Measurements from ENCODE around the gene SLC8A3.

SLC8A3 gene

DNA sequence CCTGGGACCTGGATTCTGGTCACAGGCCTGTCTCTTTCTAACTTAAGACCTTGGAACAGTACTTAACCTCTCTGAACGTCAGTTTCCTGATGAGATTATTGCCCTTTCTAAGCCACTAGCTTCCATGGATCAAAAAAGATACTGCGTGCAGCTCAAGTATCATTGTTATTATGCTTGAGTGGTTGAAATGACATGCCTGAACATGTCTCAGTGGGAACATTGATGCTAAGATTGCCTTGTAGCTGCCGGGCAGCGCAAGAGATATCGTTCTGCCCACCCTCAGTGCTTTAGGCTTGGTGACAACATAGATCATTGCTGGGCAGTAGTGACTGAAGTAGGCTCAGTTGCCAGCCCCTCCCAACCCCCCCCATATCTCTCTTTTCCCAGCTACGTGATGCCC is 177.7 kb downstream of the SLC8A3 start:
- Mint-ChIP-seq H3K27ac (no peak overlapping the region), H3K27me3 (no peaks in the 10 kb centered on the region), H3K4me1 (ENCODE audit: low read depth) (peaks cover 33% of the 10 kb centered on the region), H3K9me3 (no peaks in the 10 kb centered on the region), H3K36me3 (ENCODE audit: low read depth) (no peaks in the 10 kb centered on the region), H3K4me3 (no peak overlapping the region)
- intact Hi-C loops (cut with micrococcal nuclease) = no loop called here

DNA sequence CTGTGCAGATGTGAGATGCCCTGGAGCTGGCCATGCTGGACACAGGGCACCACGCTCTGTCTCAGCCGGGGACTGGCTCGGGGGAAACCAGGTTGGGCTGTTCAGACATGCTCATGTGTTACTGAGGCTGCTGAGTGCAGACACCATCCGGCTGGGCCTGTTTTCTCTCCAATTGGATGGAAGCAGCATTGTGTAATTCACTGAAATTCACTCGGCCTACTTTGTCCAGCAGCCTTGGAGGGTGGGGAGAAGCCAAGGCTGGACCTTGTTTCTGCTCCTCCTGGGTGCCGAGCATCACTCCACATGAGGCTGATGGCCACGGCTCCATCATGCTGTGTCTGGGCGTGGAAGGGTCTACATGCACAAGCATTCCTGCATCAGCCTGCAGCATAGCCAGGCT is 178.8 kb downstream of the SLC8A3 start:
- no peak overlapping the region for H3K4me3 Mint-ChIP-seq
- H3K36me3 Mint-ChIP-seq (ENCODE audit: low read depth) = no peaks in the 10 kb centered on the region
- H3K27ac Mint-ChIP-seq = no peak overlapping the region
- H3K4me1 Mint-ChIP-seq (ENCODE audit: low read depth) = peaks cover 33% of the 10 kb centered on the region
- no peaks in the 10 kb centered on the region for H3K27me3 Mint-ChIP-seq
- intact Hi-C loops (cut with micrococcal nuclease) = no loop called here
- H3K9me3 Mint-ChIP-seq = no peaks in the 10 kb centered on the region

- no peaks in the 10 kb centered on the region for H3K27me3 Mint-ChIP-seq
- no peak overlapping the region for H3K4me3 Mint-ChIP-seq
- H3K4me1 Mint-ChIP-seq (ENCODE audit: low read depth) = peaks cover 23% of the 10 kb centered on the region
- H3K9me3 Mint-ChIP-seq = no peaks in the 10 kb centered on the region
- H3K27ac Mint-ChIP-seq = no peak overlapping the region
- intact Hi-C loops (cut with micrococcal nuclease) = no loop called here
- no peaks in the 10 kb centered on the region for H3K36me3 Mint-ChIP-seq (ENCODE audit: low read depth)
Measured at GRCh38 chr14:70008284-70009262, 180.2 kb downstream of the SLC8A3 start.

- Mint-ChIP-seq H3K36me3 (ENCODE audit: low read depth) (no peaks in the 10 kb centered on the region), H3K27ac (no peak overlapping the region), H3K4me3 (no peak overlapping the region), H3K9me3 (no peaks in the 10 kb centered on the region), H3K4me1 (ENCODE audit: low read depth) (peaks cover 11% of the 10 kb centered on the region), H3K27me3 (no peaks in the 10 kb centered on the region)
- intact Hi-C loops (cut with micrococcal nuclease) = no loop called here
Measured at GRCh38 chr14:70006699-70007098, 182.1 kb downstream of the SLC8A3 start.

DNA sequence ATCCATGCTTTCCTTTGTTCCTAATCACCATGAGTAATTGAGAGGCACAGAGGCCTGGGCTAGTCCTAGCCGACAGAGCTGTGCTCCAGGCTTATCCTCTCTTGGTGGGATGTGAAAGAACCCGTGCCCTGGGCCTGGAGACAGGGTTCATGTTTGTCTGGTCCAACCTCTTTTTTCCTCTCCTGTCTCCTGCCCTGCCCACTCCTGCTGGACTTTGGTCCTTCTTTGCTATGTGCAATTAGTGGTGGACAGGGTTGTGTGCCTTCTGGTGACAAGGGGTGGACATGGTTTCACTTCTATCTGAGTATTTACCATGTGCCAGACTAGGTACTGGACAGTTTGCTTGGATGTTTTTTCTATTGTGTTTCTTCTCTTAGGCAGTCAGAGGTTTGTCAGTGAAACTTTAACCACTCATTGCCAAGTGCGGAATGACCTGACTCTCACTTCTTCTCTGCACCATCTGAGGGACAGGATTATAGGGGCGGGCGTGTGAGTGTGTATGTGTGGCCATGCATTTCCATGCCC is 183.4 kb downstream of the SLC8A3 start:
- H3K4me1 Mint-ChIP-seq (ENCODE audit: low read depth) = peaks cover 11% of the 10 kb centered on the region
- intact Hi-C loops (cut with micrococcal nuclease) = no loop called here
- no peaks in the 10 kb centered on the region for H3K9me3 Mint-ChIP-seq
- H3K36me3 Mint-ChIP-seq (ENCODE audit: low read depth) = no peaks in the 10 kb centered on the region
- H3K27me3 Mint-ChIP-seq = no peaks in the 10 kb centered on the region
- no peak overlapping the region for H3K4me3 Mint-ChIP-seq
- H3K27ac Mint-ChIP-seq = no peak overlapping the region

DNA sequence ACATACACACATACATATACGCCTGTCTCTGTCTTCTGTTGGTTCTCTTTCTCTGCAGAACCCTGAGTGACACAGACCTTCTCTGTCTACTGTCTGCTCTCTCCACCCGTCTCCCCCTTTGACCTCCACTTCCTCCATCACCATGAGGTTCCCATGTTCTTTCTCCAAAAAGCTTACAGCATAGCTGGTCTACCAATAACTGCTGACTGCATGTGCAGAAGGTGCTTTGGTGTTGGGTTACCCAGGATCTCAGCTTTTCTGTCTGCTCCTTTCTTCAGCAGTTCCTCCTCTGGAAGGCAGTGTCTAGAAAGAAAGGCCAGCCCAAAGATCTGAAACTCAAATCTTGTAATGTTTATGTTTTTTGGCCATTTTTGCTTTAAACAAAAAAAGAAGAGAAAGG is 184.0 kb downstream of the SLC8A3 start:
- Mint-ChIP-seq H3K27me3 (no peaks in the 10 kb centered on the region), H3K9me3 (no peaks in the 10 kb centered on the region), H3K36me3 (ENCODE audit: low read depth) (no peaks in the 10 kb centered on the region), H3K4me3 (no peak overlapping the region), H3K4me1 (ENCODE audit: low read depth) (peaks cover 11% of the 10 kb centered on the region), H3K27ac (no peak overlapping the region)
- intact Hi-C loops (cut with micrococcal nuclease) = no loop called here

- no peaks in the 10 kb centered on the region for H3K27me3 Mint-ChIP-seq
- no peaks in the 10 kb centered on the region for H3K4me1 Mint-ChIP-seq (ENCODE audit: low read depth)
- intact Hi-C loops (cut with micrococcal nuclease) = no loop called here
- H3K4me3 Mint-ChIP-seq = no peak overlapping the region
- no peaks in the 10 kb centered on the region for H3K9me3 Mint-ChIP-seq
- H3K36me3 Mint-ChIP-seq (ENCODE audit: low read depth) = no peaks in the 10 kb centered on the region
- no peak overlapping the region for H3K27ac Mint-ChIP-seq
Measured at GRCh38 chr14:70002589-70003346, 186.0 kb downstream of the SLC8A3 start.

DNA sequence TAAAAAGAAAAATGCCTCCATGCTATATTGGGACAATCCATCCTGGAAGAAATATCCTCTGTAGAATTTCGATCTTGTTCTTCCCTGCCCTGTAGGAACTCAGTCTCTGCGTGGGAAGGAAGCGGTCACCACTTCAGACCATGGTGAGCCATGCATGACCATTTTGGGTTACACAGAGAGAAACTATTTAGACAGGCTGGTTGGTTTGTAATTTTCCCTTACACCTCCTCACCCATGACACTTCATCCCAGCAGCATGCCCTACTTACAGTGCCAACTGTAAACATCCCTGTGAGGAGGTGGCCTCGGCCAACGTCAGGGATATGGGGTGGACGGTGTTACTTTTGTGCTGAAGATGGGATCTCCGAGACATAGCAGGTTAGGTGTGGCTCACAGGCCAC is 188.2 kb downstream of the SLC8A3 start:
- no peaks in the 10 kb centered on the region for H3K9me3 Mint-ChIP-seq
- no peaks in the 10 kb centered on the region for H3K4me1 Mint-ChIP-seq (ENCODE audit: low read depth)
- no peak overlapping the region for H3K27ac Mint-ChIP-seq
- no peaks in the 10 kb centered on the region for H3K36me3 Mint-ChIP-seq (ENCODE audit: low read depth)
- no peak overlapping the region for H3K4me3 Mint-ChIP-seq
- H3K27me3 Mint-ChIP-seq = no peaks in the 10 kb centered on the region
- intact Hi-C loops (cut with micrococcal nuclease) = no loop called here

DNA sequence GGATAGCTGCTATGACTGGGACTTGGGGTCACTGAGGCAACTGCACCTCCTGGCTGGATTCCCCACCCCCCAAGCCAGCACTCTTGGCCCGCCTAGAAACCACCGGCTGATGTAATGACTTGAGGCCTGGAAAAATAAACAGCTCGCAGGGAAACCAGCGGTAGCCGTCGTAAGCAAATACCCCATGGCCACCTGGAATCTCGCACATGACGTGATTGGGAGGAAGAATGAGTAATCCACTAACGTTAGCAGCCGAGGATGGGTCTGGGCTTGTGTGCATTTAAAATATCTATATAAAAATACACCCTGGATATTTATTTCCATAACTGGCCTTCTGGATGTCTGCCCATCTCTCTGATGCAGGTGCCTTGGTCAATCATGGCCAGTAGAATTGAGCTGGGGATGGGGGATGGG is 189.5 kb downstream of the SLC8A3 start:
- Mint-ChIP-seq H3K4me1 (ENCODE audit: low read depth) (no peaks in the 10 kb centered on the region), H3K27me3 (peaks cover 2% of the 10 kb centered on the region), H3K4me3 (no peak overlapping the region), H3K27ac (no peak overlapping the region), H3K36me3 (ENCODE audit: low read depth) (no peaks in the 10 kb centered on the region), H3K9me3 (no peaks in the 10 kb centered on the region)
- intact Hi-C loops (cut with micrococcal nuclease) = no loop called here

DNA sequence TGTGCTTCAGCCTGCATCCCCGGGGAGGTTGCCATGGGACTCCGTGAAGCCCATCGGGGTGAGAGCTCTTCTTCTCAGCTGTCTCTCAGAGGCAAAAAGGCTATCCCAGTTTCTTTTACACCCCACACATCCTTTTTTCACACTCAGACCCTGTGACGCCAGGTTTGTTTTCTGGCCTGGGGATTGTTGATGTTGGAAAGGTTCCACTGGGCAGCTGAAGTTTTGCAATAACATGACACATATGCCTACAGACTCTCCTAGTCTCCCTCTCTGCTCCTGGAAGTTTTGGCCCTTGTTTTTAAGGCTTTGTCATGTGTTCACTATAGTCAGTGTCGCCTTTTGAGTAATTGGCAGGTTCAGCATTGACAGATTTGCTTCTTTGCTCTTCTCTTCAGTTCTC is 190.9 kb downstream of the SLC8A3 start:
- Mint-ChIP-seq H3K27ac (no peak overlapping the region), H3K36me3 (ENCODE audit: low read depth) (no peaks in the 10 kb centered on the region), H3K9me3 (no peaks in the 10 kb centered on the region), H3K4me3 (no peak overlapping the region), H3K4me1 (ENCODE audit: low read depth) (no peaks in the 10 kb centered on the region), H3K27me3 (peaks cover 11% of the 10 kb centered on the region)
- intact Hi-C loops (cut with micrococcal nuclease) = no loop called here

GRCh38 chr14:69996216-69996615 is 192.5 kb downstream of the SLC8A3 start:
- peaks cover 16% of the 10 kb centered on the region for H3K27me3 Mint-ChIP-seq
- intact Hi-C loops (cut with micrococcal nuclease) = no loop called here
- H3K36me3 Mint-ChIP-seq (ENCODE audit: low read depth) = no peaks in the 10 kb centered on the region
- H3K4me1 Mint-ChIP-seq (ENCODE audit: low read depth) = no peaks in the 10 kb centered on the region
- H3K4me3 Mint-ChIP-seq = no peak overlapping the region
- H3K27ac Mint-ChIP-seq = no peak overlapping the region
- H3K9me3 Mint-ChIP-seq = no peaks in the 10 kb centered on the region

Measured in dendritic cell treated with granulocyte-macrophage colony-stimulating factor and Interleukin-4, amounts not matched to agents 40 ng/mL and 50 ng/mL, for 4 days (primary cell).